Neuronal stem cell (in vitro differentiated cells): ENCODE results near the gene LEFTY2.
A peak's percentile ranks its signal among the peaks of the same experiment; 100 is the strongest.

Experiments used
- DNase-seq: peaks from one replicate; pipeline ENCODE4 v3.0.0-alpha.2; 2013; ENCODE audit warnings: low spot score
- H2AFZ ChIP-seq: one replicate; pipeline ENCODE4 v1.6.1; 2013; ENCODE audit warnings: mild to moderate bottlenecking, low read length, inconsistent platforms
- H2AK5ac ChIP-seq: 2 replicates; pipeline ENCODE4 v1.6.1; 2013; ENCODE audit warnings: low read depth, mild to moderate bottlenecking, inconsistent platforms, low read length, moderate library complexity, mixed read lengths
- H2BK120ac ChIP-seq: 2 replicates; pipeline ENCODE4 v1.6.1; 2013; ENCODE audit warnings: low read depth, mild to moderate bottlenecking, inconsistent platforms, low read length, moderate library complexity, mixed read lengths
- H2BK12ac ChIP-seq: one replicate; pipeline ENCODE4 v1.6.1; 2013; ENCODE audit warnings: low read length, inconsistent platforms
- H2BK15ac ChIP-seq: 2 replicates; pipeline ENCODE4 v1.6.1; 2013; ENCODE audit warnings: mild to moderate bottlenecking, low read length, inconsistent platforms, mixed read lengths
- H2BK5ac ChIP-seq: one replicate; pipeline ENCODE4 v1.6.1; 2013; ENCODE audit warnings: inconsistent platforms, mild to moderate bottlenecking, low read length, moderate library complexity
- H3K14ac ChIP-seq: one replicate; pipeline ENCODE4 v1.6.1; 2013; ENCODE audit warnings: low read length, inconsistent platforms
- H3K18ac ChIP-seq: 2 replicates; pipeline ENCODE4 v1.6.1; 2013; ENCODE audit warnings: low read length, inconsistent platforms
- H3K23ac ChIP-seq: 2 replicates; pipeline ENCODE4 v1.6.1; 2013; ENCODE audit warnings: low read depth, mild to moderate bottlenecking, mixed read lengths, low read length, inconsistent platforms; ENCODE audit not compliant: poor library complexity
- H3K27ac ChIP-seq: replicated peaks from 3 replicates; pipeline ENCODE4 v1.5.1; 2013; ENCODE audit warnings: low read length, inconsistent platforms
- H3K27me3 ChIP-seq, 3 experiments: 2 replicates each; pipeline ENCODE4 v1.6.1; 2013; ENCODE audit warnings: low read length in 3 of 3, mild to moderate bottlenecking in 2 of 3, inconsistent platforms in 1 of 3, low read depth in 1 of 3, mixed read lengths in 1 of 3, moderate library complexity in 1 of 3; ENCODE audit not compliant: control insufficient read depth in 3 of 3, insufficient read depth in 3 of 3
- H3K36me3 ChIP-seq, 2 donors: replicated peaks in 1 of 2; 2 replicates each; pipeline ENCODE4 v1.6.1; 2013; ENCODE audit warnings: low read length in 2 of 2; ENCODE audit not compliant: control insufficient read depth in 2 of 2, insufficient read depth in 2 of 2
- H3K4ac ChIP-seq: 2 replicates; pipeline ENCODE4 v1.6.1; 2013; ENCODE audit warnings: inconsistent platforms, mild to moderate bottlenecking, low read length, moderate library complexity
- H3K4me1 ChIP-seq, 2 donors: 1 replicate in 1 of 2; 2 replicates in 1 of 2; pipeline ENCODE4 v1.6.1; 2013; ENCODE audit warnings: low read length in 2 of 2, low read depth in 1 of 2; ENCODE audit not compliant: control insufficient read depth in 2 of 2, insufficient read depth in 1 of 2
- H3K4me2 ChIP-seq: one replicate; pipeline ENCODE4 v1.6.1; 2013; ENCODE audit warnings: mild to moderate bottlenecking, low read length, inconsistent platforms; ENCODE audit not compliant: insufficient read depth, poor library complexity, severe bottlenecking
- H3K4me3 ChIP-seq, 2 donors: 2 replicates each; pipeline ENCODE4 v1.5.1; 2013; ENCODE audit warnings: low read length in 2 of 2, mild to moderate bottlenecking in 2 of 2, inconsistent platforms in 1 of 2, moderate library complexity in 1 of 2
- H3K79me1 ChIP-seq: one replicate; pipeline ENCODE4 v1.6.1; 2013; ENCODE audit warnings: low read depth, mild to moderate bottlenecking, inconsistent platforms, low read length, moderate library complexity
- H3K9ac ChIP-seq: one replicate; pipeline ENCODE4 v1.6.1; 2013; ENCODE audit warnings: mild to moderate bottlenecking, low read depth, low read length, inconsistent platforms; ENCODE audit not compliant: poor library complexity
- H3K9me3 ChIP-seq, 2 donors: replicated peaks in 1 of 2; 2 replicates each; pipeline versions ENCODE3 to v1.6.1; 2013; ENCODE audit warnings: low read length in 2 of 2, mild to moderate bottlenecking in 2 of 2, inconsistent platforms in 1 of 2, low read depth in 1 of 2, mixed read lengths in 1 of 2, moderate library complexity in 1 of 2; ENCODE audit not compliant: control insufficient read depth in 2 of 2, insufficient read depth in 1 of 2
- H4K8ac ChIP-seq: one replicate; pipeline ENCODE4 v1.6.1; 2013; ENCODE audit warnings: low read depth, mild to moderate bottlenecking, inconsistent platforms, low read length, moderate library complexity
- H4K91ac ChIP-seq: one replicate; pipeline ENCODE4 v1.6.1; 2013; ENCODE audit warnings: low read length, low read depth, mild to moderate bottlenecking, inconsistent platforms; ENCODE audit not compliant: poor library complexity
- WGBS, 2 donors: extraction: QIAGEN DNeasy Blood & Tissue Kit; methylation state at CpG; one replicate each; pipeline ENCODE4 v1.1.7; 2013; ENCODE audit warnings: missing lambda C conversion rate in 2 of 2, mixed read lengths in 1 of 2; ENCODE audit not compliant: insufficient read length in 2 of 2, insufficient replicate concordance in 1 of 2; ENCODE audit errors: extremely low coverage in 2 of 2; 5-methylcytosine and 5-hydroxymethylcytosine counted together

LEFTY2 gene

GRCh38 chr1:225934711-225935110, 6.3 kb downstream of the LEFTY2 start:
- Histone ChIP-seq H3K4me3 (no peak overlapping the region), H3K4me2 (no peak overlapping the region), H3K79me1 (no peaks in the 10 kb centered on the region), H3K4me1 (peaks cover 0 to 1% of the 10 kb centered on the region in 2 donors), H4K8ac (no peak overlapping the region), H4K91ac (no peak overlapping the region), H3K14ac (no peak overlapping the region), H2AFZ (no peak overlapping the region), H3K23ac (peak overlapping the region; percentile 98), H3K18ac (no peak overlapping the region), H2AK5ac (no peak overlapping the region), H3K36me3 (no peaks in the 10 kb centered on the region), H3K4ac (no peak overlapping the region), H2BK15ac (no peak overlapping the region), H3K9ac (no peak overlapping the region), H2BK120ac (no peak overlapping the region), H3K9me3 (no peaks in the 10 kb centered on the region), H2BK5ac (no peak overlapping the region), H3K27ac (no peak overlapping the region), H2BK12ac (no peak overlapping the region), H3K27me3 (peaks cover 0 to 3% (median 2%) of the 10 kb centered on the region in 3 experiments)
- no CpG with 5 or more reads among the region's 5 CpGs for WGBS, 2 donors
- DNase-seq: no peak

DNA sequence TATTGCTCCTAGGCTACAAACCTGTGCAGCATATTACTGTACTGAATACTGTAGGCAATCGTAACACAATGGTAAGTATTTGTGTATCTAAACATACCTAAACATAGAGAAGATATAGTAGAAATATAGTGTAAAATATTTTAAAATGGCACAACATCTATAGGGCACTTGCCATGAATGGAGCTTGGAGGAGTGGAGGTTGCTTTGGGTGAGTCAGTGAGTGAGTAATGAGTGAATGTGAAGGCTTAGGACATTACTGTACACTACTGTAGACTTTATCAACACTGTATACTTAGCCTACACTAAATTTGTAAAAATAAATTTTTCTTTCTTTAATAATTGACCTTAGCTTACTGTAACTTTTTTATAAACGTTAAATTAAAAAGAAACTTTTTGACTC, 7.9 kb downstream of the LEFTY2 start:
- Histone ChIP-seq H3K9ac (no peak overlapping the region), H3K79me1 (no peaks in the 10 kb centered on the region), H3K23ac (no peak overlapping the region), H2BK120ac (no peak overlapping the region), H2BK12ac (no peak overlapping the region), H2BK5ac (no peak overlapping the region), H2AFZ (no peak overlapping the region), H4K91ac (no peak overlapping the region), H3K4me1 (peaks cover 0 to 1% of the 10 kb centered on the region in 2 donors), H2BK15ac (no peak overlapping the region), H3K18ac (no peak overlapping the region), H2AK5ac (no peak overlapping the region), H3K4me3 (no peak overlapping the region), H3K27ac (no peak overlapping the region), H3K27me3 (no peaks in the 10 kb centered on the region), H3K36me3 (no peaks in the 10 kb centered on the region), H3K9me3 (no peaks in the 10 kb centered on the region), H4K8ac (no peak overlapping the region), H3K4ac (no peak overlapping the region), H3K14ac (no peak overlapping the region), H3K4me2 (no peak overlapping the region)
- no peak for DNase-seq
- no CpG with 5 or more reads among the region's 2 CpGs for WGBS, 2 donors

DNA sequence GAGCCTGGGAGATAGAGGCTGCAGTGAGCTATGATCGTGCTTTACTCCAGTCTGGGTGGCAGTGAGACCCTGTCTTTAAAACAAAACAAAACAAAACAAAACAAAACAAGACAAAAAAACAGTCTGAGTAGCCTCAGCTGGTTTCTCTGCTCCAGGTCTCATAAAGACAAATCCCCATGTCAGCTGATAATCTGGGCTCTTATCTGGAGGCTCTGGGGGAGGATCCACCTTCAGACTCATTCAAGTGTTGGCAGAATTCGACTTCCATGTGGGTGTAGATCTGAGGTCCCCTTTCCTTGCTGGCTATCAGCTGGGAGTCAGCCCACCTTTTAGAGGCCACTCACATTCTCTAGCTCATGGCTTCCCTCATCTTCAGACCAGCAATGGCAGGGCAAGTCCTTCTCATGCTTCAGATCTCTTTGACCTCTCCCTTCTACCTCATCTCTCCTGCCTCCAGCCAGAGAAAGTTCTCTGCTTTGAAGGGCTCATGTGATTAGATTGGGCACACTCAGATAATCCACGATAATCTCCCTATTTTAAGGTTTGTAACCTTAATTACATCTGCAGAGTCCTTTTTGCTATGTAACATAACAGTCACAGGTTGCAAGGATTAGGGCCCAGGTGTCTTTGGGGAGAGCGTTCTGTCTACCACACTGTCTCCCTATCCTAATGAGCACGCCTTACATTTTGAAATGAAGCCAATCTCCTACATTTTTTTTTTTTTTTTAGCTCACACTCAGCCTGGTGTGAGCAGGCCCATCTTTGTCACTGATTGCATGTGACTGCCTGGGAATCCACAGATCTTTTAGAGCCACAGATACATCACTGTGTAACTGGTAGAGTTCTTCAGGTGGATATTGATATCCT, 9.5 kb downstream of the LEFTY2 start:
- Histone ChIP-seq H2BK120ac (no peak overlapping the region), H3K9me3 (no peaks in the 10 kb centered on the region), H3K14ac (no peak overlapping the region), H4K91ac (no peak overlapping the region), H2BK5ac (no peak overlapping the region), H4K8ac (no peak overlapping the region), H3K9ac (no peak overlapping the region), H2BK15ac (no peak overlapping the region), H3K4me2 (no peak overlapping the region), H3K27ac (no peak overlapping the region), H3K18ac (no peak overlapping the region), H2AFZ (no peak overlapping the region), H2AK5ac (no peak overlapping the region), H3K23ac (no peak overlapping the region), H3K79me1 (no peaks in the 10 kb centered on the region), H2BK12ac (no peak overlapping the region), H3K4ac (no peak overlapping the region), H3K4me1 (peaks cover 0 to 1% of the 10 kb centered on the region in 2 donors), H3K27me3 (no peaks in the 10 kb centered on the region), H3K36me3 (no peaks in the 10 kb centered on the region), H3K4me3 (no peak overlapping the region)
- WGBS, 2 donors: no CpG with 5 or more reads among the region's 5 CpGs
- DNase-seq: no peak

DNA sequence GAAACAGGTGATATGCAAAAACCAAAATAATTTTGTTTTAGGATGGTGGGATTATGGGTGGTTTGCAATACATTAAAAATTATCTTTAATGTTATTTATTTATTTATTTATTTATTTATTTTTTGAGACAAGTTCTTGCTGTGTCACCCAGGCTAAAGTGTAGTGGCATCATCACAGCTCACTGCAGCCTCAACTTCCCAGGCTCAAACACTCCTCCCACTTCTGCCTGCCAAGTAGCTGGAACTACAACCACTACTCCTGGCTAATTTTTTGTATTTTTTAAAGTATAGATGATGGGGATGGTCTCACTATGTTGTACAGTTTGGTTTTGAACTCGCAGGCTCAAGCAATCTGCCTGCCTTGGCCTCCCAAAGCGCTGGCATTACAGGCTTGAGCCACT, 10.5 kb downstream of the LEFTY2 start:
- no peak overlapping the region for H3K4ac ChIP-seq
- H2AK5ac ChIP-seq: no peak overlapping the region
- H3K27me3 ChIP-seq: no peaks in the 10 kb centered on the region
- H3K23ac ChIP-seq: no peak overlapping the region
- no peak overlapping the region for H4K8ac ChIP-seq
- H3K9me3 ChIP-seq: no peaks in the 10 kb centered on the region
- no CpG with 5 or more reads among the region's 2 CpGs for WGBS, 2 donors
- no peak overlapping the region for H3K27ac ChIP-seq
- H2AFZ ChIP-seq: no peak overlapping the region
- no peak overlapping the region for H3K18ac ChIP-seq
- no peak overlapping the region for H2BK12ac ChIP-seq
- no peak overlapping the region for H4K91ac ChIP-seq
- no peak overlapping the region for H2BK5ac ChIP-seq
- no peak for DNase-seq
- H3K36me3 ChIP-seq: no peaks in the 10 kb centered on the region
- H2BK15ac ChIP-seq: no peak overlapping the region
- H3K79me1 ChIP-seq: no peaks in the 10 kb centered on the region
- H3K4me2 ChIP-seq: no peak overlapping the region
- H3K9ac ChIP-seq: no peak overlapping the region
- H2BK120ac ChIP-seq: no peak overlapping the region
- H3K14ac ChIP-seq: no peak overlapping the region
- H3K4me3 ChIP-seq: no peak overlapping the region
- H3K4me1 ChIP-seq: peaks cover 0 to 1% of the 10 kb centered on the region in 2 donors
